Measurements from ENCODE around the gene OMP.

Gene OMP

GRCh38 chr11:77057938-77058474 is 44.6 kb upstream of the OMP start:
- H3K36me3 ChIP-seq (ENCODE audit: control insufficient read depth in 2 of 2, insufficient read depth in 1 of 2, low read length in 2 of 2), result no peaks in the 10 kb centered on the region
- H3K9me3 ChIP-seq (ENCODE audit: control insufficient read depth, insufficient read depth, low read depth, low read length), result no peaks in the 10 kb centered on the region
- H3K4me3 ChIP-seq (ENCODE audit: low read depth, low read length), result no peak overlapping the region
- no peak overlapping the region for H3K27ac ChIP-seq (ENCODE audit: extremely low read depth, low read depth, low read length)
- H3K4me1 ChIP-seq (ENCODE audit: control insufficient read depth, insufficient read depth, low read length), result no peaks in the 10 kb centered on the region
- TF ChIP-seq ZIC2 (tag by site-specific recombination; IDR thresholded peaks at IDR 0.05), result no peak
- TF ChIP-seq ZNF677 (tag by site-specific recombination; IDR thresholded peaks at IDR 0.05), result no peak
- no peak for TF ChIP-seq ZBTB8A (tag by site-specific recombination; IDR thresholded peaks at IDR 0.05)
- POLR2A ChIA-PET, result no interaction called here
- CTCF ChIA-PET, result interaction anchor here (0.8 kb wide), 1 partner anchor 34 kb away, joined by 3 read pairs; no protein-coding TSS in a partner anchor

DNA sequence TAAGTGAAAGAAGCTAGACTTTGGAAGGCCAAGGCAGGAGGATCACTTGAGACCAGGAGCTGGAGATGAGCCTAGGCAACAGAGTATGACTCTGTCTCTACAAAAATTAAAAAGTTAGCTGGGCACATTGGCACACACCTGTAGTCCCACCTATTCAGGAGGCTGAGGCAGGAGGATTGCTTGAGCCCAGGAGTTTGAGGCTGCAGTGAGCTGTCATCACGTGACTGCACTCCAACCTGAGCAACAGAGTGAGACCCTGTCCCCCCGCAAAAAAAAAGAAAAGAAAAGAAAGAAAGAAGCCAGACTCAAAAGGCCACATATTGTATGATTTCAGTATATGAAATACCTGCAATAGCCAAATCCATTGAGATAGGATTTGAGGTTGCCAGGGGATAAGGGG is 43.7 kb upstream of the OMP start:
- no peak overlapping the region for H3K4me3 ChIP-seq (ENCODE audit: low read depth, low read length)
- no peaks in the 10 kb centered on the region for H3K9me3 ChIP-seq (ENCODE audit: control insufficient read depth, insufficient read depth, low read depth, low read length)
- no peak overlapping the region for H3K27ac ChIP-seq (ENCODE audit: extremely low read depth, low read depth, low read length)
- ChIA-PET POLR2A (no interaction called here), CTCF (interaction anchor here (0.8 kb wide), 1 partner anchor 33 kb away, joined by 3 read pairs; no protein-coding TSS in a partner anchor)
- H3K4me1 ChIP-seq (ENCODE audit: control insufficient read depth, insufficient read depth, low read length), result no peaks in the 10 kb centered on the region
- H3K36me3 ChIP-seq (ENCODE audit: control insufficient read depth in 2 of 2, insufficient read depth in 1 of 2, low read length in 2 of 2), result no peaks in the 10 kb centered on the region
- TF ChIP-seq ZSCAN30 (tag by site-specific recombination; IDR thresholded peaks at IDR 0.05), result no peak
- no peak for TF ChIP-seq YY2 (tag by site-specific recombination; IDR thresholded peaks at IDR 0.05)
- TF ChIP-seq ATF2 (tag by site-specific recombination; IDR thresholded peaks at IDR 0.05; ENCODE audit: low read depth), result no peak
- TF ChIP-seq ZNF157 (tag by site-specific recombination; IDR thresholded peaks at IDR 0.05), result no peak
- TF ChIP-seq, protein P1, sequence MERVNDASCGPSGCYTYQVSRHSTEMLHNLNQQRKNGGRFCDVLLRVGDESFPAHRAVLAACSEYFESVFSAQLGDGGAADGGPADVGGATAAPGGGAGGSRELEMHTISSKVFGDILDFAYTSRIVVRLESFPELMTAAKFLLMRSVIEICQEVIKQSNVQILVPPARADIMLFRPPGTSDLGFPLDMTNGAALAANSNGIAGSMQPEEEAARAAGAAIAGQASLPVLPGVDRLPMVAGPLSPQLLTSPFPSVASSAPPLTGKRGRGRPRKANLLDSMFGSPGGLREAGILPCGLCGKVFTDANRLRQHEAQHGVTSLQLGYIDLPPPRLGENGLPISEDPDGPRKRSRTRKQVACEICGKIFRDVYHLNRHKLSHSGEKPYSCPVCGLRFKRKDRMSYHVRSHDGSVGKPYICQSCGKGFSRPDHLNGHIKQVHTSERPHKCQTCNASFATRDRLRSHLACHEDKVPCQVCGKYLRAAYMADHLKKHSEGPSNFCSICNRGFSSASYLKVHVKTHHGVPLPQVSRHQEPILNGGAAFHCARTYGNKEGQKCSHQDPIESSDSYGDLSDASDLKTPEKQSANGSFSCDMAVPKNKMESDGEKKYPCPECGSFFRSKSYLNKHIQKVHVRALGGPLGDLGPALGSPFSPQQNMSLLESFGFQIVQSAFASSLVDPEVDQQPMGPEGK (tag by site-specific recombination; IDR thresholded peaks at IDR 0.05), result no peak
- no peak for TF ChIP-seq ZNF19 (tag by site-specific recombination; IDR thresholded peaks at IDR 0.05; ENCODE audit: low read depth)
- no peak for TF ChIP-seq ZNF792 (tag by site-specific recombination; IDR thresholded peaks at IDR 0.05)
- no peak for TF ChIP-seq ZNF426 (tag by site-specific recombination; IDR thresholded peaks at IDR 0.05)
- TF ChIP-seq, protein P2, sequence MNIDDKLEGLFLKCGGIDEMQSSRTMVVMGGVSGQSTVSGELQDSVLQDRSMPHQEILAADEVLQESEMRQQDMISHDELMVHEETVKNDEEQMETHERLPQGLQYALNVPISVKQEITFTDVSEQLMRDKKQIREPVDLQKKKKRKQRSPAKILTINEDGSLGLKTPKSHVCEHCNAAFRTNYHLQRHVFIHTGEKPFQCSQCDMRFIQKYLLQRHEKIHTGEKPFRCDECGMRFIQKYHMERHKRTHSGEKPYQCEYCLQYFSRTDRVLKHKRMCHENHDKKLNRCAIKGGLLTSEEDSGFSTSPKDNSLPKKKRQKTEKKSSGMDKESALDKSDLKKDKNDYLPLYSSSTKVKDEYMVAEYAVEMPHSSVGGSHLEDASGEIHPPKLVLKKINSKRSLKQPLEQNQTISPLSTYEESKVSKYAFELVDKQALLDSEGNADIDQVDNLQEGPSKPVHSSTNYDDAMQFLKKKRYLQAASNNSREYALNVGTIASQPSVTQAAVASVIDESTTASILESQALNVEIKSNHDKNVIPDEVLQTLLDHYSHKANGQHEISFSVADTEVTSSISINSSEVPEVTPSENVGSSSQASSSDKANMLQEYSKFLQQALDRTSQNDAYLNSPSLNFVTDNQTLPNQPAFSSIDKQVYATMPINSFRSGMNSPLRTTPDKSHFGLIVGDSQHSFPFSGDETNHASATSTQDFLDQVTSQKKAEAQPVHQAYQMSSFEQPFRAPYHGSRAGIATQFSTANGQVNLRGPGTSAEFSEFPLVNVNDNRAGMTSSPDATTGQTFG (tag by site-specific recombination; IDR thresholded peaks at IDR 0.05; ENCODE audit: borderline replicate concordance), result no peak
- TF ChIP-seq ZNF544 (tag by site-specific recombination; IDR thresholded peaks at IDR 0.05), result no peak

- Histone ChIP-seq H3K9me3 (ENCODE audit: control insufficient read depth, insufficient read depth, low read depth, low read length) (no peaks in the 10 kb centered on the region), H3K4me1 (ENCODE audit: control insufficient read depth, insufficient read depth, low read length) (no peaks in the 10 kb centered on the region), H3K4me3 (ENCODE audit: low read depth, low read length) (no peak overlapping the region), H3K36me3 (ENCODE audit: control insufficient read depth in 2 of 2, insufficient read depth in 1 of 2, low read length in 2 of 2) (no peaks in the 10 kb centered on the region), H3K27ac (ENCODE audit: extremely low read depth, low read depth, low read length) (no peak overlapping the region)
- TF ChIP-seq ZBTB17 (tag by site-specific recombination; IDR thresholded peaks at IDR 0.05) (no peak), ZNF514 (tag by site-specific recombination; IDR thresholded peaks at IDR 0.05) (no peak), ZNF157 (tag by site-specific recombination; IDR thresholded peaks at IDR 0.05) (no peak), ZNF48 (tag by site-specific recombination; IDR thresholded peaks at IDR 0.05) (no peak), SP2 (tag by site-specific recombination; IDR thresholded peaks at IDR 0.05) (no peak), ZNF701 (tag by site-specific recombination; IDR thresholded peaks at IDR 0.05) (no peak), ZNF221 (tag by site-specific recombination; IDR thresholded peaks at IDR 0.05; ENCODE audit: borderline replicate concordance) (no peak)
- ChIA-PET POLR2A (no interaction called here), CTCF (no interaction called here)
These were observed 42.8 kb upstream of the OMP start for GRCh38 chr11:77059806-77060205.
